GM15510 (cell line): ENCODE results near the gene SHCBP1.

ENCODE experiments used
- POLR2A ChIP-seq: IDR thresholded peaks from 3 replicates; pipeline ENCODE4 v1.6.1; 2011; ENCODE audit warnings: borderline replicate concordance; ENCODE audit not compliant: insufficient read length; ENCODE audit errors: extremely low read depth

Gene SHCBP1

GRCh38 chr16:46621006-46621933, at the start of gene SHCBP1:
Gene SHCBP1 (minus strand): TSS chr16:46621379. CDS start chr16:46621359, 20 bp downstream.
- TF ChIP-seq POLR2A, result peak; percentile 87

GRCh38 chr16:46662123-46662522, 40.9 kb upstream of the SHCBP1 start:
- TF ChIP-seq POLR2A, result no peak

- TF ChIP-seq POLR2A, result no peak
These were observed 37.7 kb upstream of the SHCBP1 start for GRCh38 chr16:46658925-46659324.

- TF ChIP-seq POLR2A, result no peak
These were observed 30.1 kb upstream of the SHCBP1 start for GRCh38 chr16:46651305-46651704.

- TF ChIP-seq POLR2A, result no peak
These were observed 29.1 kb upstream of the SHCBP1 start for GRCh38 chr16:46650254-46650623.

GRCh38 chr16:46649588-46650253, 28.5 kb upstream of the SHCBP1 start:
- TF ChIP-seq POLR2A, result no peak

- TF ChIP-seq POLR2A, result no peak
These were observed 27.5 kb upstream of the SHCBP1 start for GRCh38 chr16:46648656-46649055.

GRCh38 chr16:46638947-46639925, 18.1 kb upstream of the SHCBP1 start:
- TF ChIP-seq POLR2A, result no peak

- no peak for TF ChIP-seq POLR2A
These were observed 11.9 kb upstream of the SHCBP1 start for GRCh38 chr16:46632778-46633733.

- no peak for TF ChIP-seq POLR2A
These were observed 8.4 kb upstream of the SHCBP1 start for GRCh38 chr16:46629331-46630219.

- TF ChIP-seq POLR2A, result no peak
These were observed 6.6 kb upstream of the SHCBP1 start for GRCh38 chr16:46627746-46628145.

- TF ChIP-seq POLR2A, result no peak
These were observed 926 bp upstream of the SHCBP1 start for GRCh38 chr16:46621934-46622676.
